HS-5 (cell line): Measurements from ENCODE around the gene CSE1L.
"Not testable (repeated sequence)": the region's sequence is repeated elsewhere in the genome, so short reads cannot be mapped to it uniquely, and the experiment has no call there.

Source experiments
- DNase-seq: peaks from one replicate; pipeline ENCODE4 v3.0.0-alpha.2; 2012; ENCODE audit warnings: low read depth

Gene CSE1L

GRCh38 chr20:49132995-49133478 lies 86.9 kb downstream of the CSE1L start:
- DNase-seq, result peak; percentile 77

DNA sequence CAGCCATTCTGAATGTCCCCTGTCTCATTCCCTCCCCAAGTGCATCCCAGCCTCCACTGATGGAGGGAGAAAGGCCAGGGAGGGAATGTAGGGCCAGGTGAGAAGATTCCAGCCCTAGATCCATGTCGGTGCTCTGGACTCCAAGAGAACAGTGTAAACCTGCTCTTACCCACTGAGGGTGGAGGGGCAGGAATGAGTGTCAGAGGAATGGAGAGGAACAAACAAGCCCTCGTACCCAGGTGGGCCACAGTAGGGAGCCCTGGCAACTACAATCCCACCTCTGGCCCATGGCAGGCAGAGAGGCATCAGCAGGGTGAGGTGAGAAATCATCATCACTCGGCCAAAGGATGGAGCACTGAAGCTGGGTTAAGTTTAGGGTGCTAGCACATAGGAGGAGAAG lies 87.5 kb downstream of the CSE1L start:
- no peak for DNase-seq

- DNase-seq, result not testable (repeated sequence)
These were observed 88.7 kb downstream of the CSE1L start for GRCh38 chr20:49134797-49135196.

- no peak for DNase-seq
These were observed 90.9 kb downstream of the CSE1L start for GRCh38 chr20:49136817-49137571.

DNA sequence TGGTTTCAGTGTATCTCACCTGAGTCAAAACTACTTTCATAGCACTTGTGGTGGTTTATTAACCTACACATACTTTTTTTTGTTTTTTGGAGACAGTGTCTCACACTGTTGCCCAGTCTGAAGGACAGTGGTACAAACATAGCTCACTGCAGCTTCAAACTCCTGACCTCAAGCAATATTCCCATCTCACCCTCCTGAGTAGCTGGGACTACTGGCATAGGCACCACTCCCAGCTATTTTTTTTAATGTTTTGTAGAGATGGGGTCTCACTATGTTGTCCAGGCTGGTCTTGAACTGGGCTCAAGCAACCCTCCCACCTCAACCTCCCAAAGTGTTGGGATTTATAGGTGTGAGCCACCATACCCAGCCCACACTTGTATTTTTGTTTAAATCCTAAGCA lies 92.3 kb downstream of the CSE1L start:
- no peak for DNase-seq

- no peak for DNase-seq
These were observed 94.3 kb downstream of the CSE1L start for GRCh38 chr20:49140411-49140810.

- DNase-seq, result no peak
These were observed 94.7 kb downstream of the CSE1L start for GRCh38 chr20:49140834-49141233.
